M059J (cell line): ENCODE data around the gene SLIT3. TPM values are rescaled to one million over a fixed set of nuclear protein-coding genes. Genes with fewer than 3 reads are reported as not detected.

Source experiments
- DNase-seq: peaks from one replicate; pipeline ENCODE4 v3.0.0-alpha.2; 2012; ENCODE audit warnings: low read depth
- total RNA-seq: library from RNA; depleted of rRNA; stranded (reverse); fragments of >200 nt; shearing (Covaris generic); gene quantifications from 2 replicates; pipeline ENCODE4 v1.2.3, GENCODE V29; 2014

The SLIT3 gene
- total RNA-seq, 1 experiment from 2014 or later, result 0.17 TPM

DNA sequence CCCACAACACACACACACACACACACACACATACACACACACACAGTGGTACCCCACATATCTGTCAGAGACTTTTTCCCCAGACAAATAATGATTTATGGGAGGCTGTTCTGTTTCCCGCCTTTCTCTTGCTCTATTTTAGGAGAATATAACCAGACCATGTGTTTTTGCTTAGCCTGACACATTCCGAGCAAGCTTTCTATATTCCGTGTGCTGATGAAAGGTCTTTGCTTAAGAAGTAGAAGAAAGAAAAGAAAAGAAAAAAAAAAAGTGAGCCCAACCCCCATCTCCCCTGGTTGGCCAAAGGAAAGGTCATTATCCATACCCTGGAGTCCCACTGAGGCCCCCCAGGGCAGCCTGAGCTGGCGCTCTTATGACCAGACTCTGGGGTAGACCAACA lies 338.6 kb downstream of the SLIT3 start:
- no peak for DNase-seq

DNA sequence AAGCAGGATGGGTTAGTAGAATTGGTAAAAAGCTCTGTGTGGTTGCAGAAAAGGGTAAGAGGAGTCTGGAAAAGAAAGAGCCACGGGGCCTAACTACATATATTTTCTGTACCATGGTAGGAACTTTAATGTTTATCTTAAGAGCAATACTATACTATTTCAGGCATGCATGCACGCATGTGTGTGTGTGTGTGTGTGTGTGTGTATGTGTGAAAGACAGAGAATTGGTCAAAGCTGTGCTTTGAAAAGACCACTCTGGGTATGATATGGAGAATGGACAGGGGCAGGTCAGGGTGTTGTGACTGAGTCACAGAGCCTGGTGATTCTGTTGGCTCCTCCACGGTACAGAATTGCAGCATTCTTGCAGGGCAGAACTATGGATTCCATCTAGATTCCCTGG lies 339.3 kb downstream of the SLIT3 start:
- DNase-seq, result no peak

GRCh38 chr5:168960497-168960896 lies 340.4 kb downstream of the SLIT3 start:
- no peak for DNase-seq

DNA sequence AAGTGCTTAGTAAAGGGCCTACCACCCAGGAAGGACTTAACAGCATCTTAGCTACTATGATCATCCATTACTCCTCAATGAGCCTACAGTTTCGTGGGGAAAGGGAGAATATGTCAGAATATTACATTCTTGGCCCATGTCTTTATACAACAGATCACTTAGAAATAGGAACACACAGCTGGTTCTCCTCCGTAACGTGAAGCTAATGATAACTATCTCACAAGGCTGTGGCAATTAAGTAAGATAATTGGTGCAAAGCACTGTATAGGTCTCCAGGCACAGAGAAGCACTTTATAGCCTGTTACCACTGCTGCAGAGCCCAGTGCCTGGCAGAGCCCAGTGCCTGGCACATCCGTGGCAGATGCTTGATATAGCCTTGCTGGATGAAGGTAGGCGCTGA lies 347.6 kb downstream of the SLIT3 start:
- no peak for DNase-seq

- DNase-seq, result no peak
Measured at GRCh38 chr5:168952196-168952595, 348.7 kb downstream of the SLIT3 start.

DNA sequence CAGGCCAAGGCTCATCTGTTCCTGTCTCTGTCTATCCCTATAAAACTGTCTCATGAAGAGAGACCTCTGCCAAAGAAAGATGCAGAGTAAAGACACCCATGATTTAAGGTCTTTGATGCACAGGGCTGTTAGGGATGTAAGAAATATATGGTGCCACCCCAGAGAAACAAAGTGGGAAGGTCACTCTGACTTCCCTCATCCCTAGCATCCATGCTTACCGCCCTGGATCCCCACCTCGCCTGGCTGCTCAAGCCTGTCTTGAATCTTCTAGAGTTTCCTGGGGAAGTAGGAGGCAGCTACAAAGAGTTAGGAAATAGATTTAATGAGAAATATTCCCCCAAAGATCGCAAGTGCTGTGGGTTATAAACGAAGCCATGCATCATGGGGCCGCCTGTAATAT lies 349.2 kb downstream of the SLIT3 start:
- DNase-seq, result no peak

- no peak for DNase-seq
Measured at GRCh38 chr5:168951356-168951755, 349.6 kb downstream of the SLIT3 start.

DNA sequence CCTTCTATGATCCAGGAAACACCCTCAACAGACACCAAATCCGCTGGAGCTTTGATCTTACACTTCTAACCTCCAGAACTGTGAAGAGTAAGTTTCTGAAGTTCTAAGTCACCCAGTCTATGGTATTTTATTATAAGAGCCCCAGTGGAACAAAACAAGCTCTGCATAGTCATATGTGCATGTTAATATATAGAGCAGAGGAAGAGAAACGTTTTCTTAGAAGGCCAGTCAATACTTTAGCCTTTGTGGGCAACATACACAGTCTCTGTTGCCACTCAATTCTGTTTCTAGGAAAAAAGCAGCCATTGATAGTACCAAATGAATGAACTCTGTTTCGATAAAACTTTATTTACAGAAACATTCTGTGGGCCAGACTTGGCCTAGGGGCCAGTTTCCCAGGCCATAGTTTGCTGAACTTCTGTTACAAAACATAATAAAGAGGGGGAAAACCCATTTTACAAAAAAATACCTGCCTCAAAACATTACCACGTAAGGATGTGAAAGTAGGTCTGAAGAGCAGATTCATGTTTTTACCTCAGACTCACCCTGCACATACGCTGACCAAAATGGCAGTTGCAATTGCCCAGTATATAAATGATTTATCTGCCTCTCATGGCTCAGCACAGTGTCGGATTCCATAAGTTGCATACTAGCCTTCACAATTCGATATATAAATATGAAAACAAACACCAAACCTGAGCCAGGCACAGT lies 350.5 kb downstream of the SLIT3 start:
- no peak for DNase-seq

DNA sequence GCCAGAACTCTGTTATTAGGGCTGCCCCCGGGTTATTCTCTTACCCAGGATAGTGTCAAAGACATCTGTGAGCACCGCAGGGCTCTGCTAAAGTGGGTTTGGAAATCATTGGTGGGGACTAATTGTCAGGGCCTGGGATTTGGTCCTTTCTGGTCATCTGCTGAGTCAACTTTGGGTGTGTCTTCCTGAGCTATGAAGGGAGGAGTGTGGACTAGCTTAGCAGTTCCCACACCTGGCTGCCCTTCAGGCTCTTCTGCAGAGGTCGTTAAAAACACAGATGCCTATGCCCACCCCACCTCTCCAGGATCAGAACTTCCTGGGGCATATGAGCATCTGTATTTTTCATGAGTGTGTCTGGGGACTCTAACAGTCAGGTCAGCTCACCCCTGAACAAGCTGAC lies 352.2 kb downstream of the SLIT3 start:
- no peak for DNase-seq

GRCh38 chr5:168947212-168947868 lies 353.6 kb downstream of the SLIT3 start:
- peak; percentile 35 for DNase-seq

DNA sequence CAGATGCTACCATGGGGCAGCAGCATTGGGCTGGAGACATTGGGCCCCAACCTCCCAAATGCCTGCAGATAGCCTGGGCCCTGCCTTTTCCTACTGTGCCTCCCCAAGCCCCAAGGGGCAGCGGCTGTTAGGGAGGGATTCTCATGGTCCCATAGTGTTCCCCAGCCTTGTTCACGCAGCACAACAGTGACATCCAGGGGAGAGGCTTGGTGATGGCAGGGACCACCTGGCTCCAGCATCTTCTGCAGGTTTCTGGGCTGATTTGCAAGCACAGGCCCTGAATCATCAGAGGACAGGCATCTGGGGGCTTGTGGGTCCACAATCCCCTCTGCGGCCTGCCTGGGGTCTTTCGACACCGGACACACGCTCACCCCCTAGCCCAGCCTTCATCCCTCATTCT lies 354.6 kb downstream of the SLIT3 start:
- no peak for DNase-seq

DNA sequence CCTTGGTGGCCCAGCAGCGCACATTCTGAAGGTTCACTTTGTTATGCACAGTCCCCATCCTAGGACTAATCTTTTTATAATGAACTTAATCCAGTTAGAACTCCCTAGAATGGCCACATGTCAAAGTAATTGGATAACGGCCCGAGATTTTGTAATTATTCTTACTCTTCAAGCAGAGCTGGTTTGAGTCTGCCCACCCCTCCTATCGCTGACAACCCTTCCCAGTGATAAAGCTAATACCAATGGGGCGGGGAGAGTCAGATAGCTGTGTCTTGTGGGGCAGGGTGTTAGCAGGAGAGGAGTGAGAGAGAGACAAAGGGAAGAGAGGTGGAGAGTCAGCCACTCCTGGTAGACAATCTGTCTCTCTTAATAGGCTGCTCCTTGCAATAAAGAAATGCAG lies 356.9 kb downstream of the SLIT3 start:
- DNase-seq, result no peak

- DNase-seq, result no peak
Measured at GRCh38 chr5:168943091-168943884, 357.7 kb downstream of the SLIT3 start.

DNA sequence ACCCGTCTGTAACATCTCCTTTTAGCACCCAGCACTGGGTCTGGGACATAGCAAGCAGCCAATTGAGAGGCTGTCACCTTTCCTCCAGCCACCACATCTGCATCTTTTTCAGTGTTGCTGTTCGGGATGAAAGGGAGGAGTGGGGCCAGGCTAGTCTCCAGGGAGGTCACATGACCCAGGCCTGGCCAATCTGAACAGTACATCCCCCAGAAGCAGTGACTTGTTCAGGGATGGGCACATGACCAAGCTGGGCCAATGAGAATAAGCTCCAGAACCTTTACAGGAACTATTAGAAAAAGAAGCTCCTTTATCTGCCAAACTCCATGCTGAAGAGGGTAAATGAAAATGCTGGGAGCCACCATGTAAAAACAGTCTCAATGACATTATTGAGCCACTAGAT lies 359.0 kb downstream of the SLIT3 start:
- no peak for DNase-seq

DNA sequence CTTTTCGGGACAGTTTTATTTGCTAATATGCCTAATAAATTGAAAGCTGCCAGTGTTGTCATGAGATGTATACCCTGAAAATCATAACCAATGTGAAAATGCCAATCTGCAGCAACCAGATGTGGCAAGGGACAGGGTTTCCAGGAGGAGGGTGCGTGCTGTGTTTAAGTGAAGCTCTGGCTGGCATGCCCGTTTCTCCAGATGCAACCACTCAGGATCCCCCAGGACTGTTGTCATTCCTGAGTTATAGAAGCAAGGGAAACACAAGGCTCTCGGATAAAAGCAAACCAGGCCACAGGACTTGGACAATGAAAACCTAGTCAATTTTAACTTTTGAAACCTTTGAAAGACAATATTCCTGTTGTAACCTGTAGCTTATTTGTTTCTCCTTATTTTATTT lies 360.2 kb downstream of the SLIT3 start:
- DNase-seq, result no peak

GRCh38 chr5:168939887-168940544 lies 360.9 kb downstream of the SLIT3 start:
- no peak for DNase-seq

DNA sequence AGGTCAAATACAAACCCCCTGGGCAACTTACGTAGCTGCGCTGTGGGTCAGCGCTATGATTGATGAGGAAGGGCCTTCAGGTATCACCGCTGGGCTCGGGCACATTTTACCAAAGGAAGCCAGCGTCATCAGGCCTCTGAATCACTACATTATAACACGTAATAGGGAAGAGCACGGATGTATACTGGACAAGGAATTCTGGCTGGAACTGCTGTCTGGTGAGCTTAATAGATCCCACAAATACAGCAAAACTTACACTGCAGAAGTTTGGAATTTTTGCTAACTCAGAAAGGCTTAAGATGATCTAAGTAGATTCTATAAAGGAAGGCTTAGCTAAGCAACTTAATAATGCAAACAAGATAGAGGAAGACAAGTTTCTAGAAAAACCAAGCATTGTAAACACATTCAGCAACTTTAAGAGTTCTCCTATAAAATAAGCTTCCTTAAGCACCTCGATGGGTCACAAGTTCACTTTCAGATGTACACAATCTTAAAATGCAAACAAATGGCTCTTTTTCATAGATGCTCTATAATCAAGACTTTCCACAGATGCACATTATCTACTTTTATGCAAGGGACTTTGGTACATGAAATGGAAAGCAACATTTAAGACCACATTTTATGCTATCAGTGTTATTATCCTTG lies 361.7 kb downstream of the SLIT3 start:
- no peak for DNase-seq

DNA sequence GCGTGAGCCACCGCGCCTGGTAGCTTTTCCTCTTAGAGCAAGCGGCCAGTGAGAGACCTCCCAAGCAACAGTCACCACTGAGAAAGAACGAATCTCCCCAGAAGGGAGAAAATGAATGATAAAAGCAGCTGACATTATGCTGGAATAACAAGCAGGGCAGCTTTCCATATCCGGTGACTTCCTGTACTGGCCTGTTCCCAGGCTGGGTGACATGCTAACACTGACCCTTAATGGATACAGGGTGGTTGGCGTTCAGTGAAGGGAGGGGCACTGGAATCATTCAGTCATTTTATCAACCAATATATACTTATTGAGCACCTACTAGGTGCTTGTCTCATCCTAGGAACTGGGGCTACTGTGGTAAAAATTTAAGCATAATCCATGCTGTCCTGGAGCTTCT lies 364.4 kb downstream of the SLIT3 start:
- no peak for DNase-seq

GRCh38 chr5:168935183-168935582 lies 365.8 kb downstream of the SLIT3 start:
- no peak for DNase-seq

GRCh38 chr5:168934169-168934568 lies 366.8 kb downstream of the SLIT3 start:
- DNase-seq, result no peak

DNA sequence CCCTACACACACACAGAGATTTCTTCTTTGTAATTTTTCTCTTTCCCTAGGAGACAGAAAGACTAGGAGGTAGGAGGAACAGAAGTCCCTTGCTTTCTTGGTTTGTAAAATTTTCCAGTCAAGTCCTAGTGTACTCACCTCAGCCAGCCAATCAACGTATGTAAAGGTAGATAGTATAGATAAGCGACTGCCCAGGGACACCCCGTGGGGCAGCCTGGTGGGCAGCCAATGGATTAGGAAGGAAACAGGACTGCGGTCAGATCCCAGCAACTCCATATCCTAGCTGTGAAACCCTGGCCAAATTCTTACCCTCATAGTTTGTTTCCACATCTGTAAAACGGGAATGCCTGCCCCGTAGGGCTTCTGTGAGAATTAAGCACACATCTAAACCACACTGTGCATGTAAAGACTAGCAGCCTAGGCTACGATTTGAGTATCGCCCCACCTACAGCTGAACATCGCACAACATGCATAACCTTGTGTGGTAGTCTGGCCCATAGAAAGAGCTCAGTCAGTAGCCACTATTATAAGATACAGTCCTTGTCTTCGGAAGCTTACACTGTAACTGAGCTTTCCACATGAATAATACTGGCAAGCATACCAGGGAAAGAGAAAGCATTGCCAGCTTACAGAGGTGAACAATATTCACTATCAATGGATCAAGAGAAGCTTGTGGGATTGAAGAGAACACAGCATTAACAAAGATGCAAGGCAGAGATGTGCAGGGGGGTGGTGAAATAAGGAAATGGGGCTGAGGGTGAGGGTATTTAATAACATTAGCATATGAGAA lies 368.3 kb downstream of the SLIT3 start:
- DNase-seq, result no peak
